ENCODE measurements around the gene ST6GALNAC4.

The ST6GALNAC4 gene

DNA sequence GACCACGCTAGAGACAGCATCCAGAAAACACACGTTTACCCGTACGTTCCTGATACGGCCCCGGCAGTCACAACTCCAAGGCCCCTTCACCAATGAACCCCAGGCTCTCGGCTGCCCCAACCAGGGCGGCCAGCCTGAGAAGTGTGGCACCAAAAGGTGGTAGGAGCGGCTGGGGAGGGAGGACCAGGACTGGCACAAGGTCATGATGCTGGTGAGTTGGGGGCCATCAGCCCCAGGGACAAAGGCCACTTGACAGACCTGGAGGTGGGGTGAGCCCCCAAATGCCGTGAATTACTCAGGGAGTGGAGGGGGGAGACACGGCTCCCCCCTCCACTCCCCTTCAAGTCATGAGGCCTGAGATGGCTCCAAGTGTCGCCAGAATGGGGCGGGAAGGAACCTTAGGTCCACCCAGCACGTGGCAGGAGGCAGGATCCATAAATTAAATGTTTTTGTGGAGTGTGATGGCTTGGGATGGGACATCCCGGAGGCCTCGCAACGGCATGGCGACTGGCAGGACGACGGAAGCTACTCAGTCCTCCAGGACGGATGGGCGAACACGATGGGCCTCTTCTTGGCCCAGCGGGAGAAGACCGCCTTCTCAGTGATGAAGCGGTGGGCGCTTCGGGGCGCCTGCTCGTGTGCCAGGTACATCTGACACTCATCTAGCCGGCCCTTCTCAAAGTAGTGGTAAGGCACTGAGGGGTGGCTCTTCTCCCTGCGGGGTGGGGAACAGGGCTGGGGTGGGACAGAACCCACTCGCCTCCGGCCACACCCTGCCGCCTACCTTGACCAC, 8.8 kb downstream of the ST6GALNAC4 start:
- H3K27me3 ChIP-seq (replicated peaks in 2 of 5; ENCODE audit: control insufficient read depth in 4 of 5, insufficient read depth in 5 of 5, low read length in 4 of 5): no peaks in the 10 kb centered on the region
- H3K9me3 ChIP-seq (ENCODE audit: control extremely low read depth in 1 of 5, control insufficient read depth in 4 of 5, insufficient read depth in 2 of 5, low read depth in 1 of 5, low read length in 4 of 5): no peaks in the 10 kb centered on the region
- no peak overlapping the region for H3K4me3 ChIP-seq (ENCODE audit: control insufficient read depth in 1 of 7, extremely low read depth in 1 of 7, insufficient read depth in 4 of 7, low read depth in 2 of 7, low read length in 6 of 7)
- WGBS (ENCODE audit: insufficient coverage): 89% methylated on average over 25 of the region's 35 CpGs
- ChIA-PET POLR2A (no interaction called here), CTCF (interaction anchor here (1.1 kb wide), 1 partner anchor 14 kb away, joined by 3 read pairs; no protein-coding TSS in a partner anchor)
- H3K27ac ChIP-seq (ENCODE audit: insufficient read depth in 1 of 2, low read depth in 1 of 2, low read length in 2 of 2, poor library complexity in 1 of 2, severe bottlenecking in 2 of 2): no peak overlapping the region
- peaks cover 9 to 53% (median 43%) of the 10 kb centered on the region in 4 experiments for H3K4me1 ChIP-seq (ENCODE audit: control extremely low read depth in 1 of 4, control insufficient read depth in 4 of 4, insufficient read depth in 4 of 4, low read length in 3 of 4)
- no peak for DNase-seq
- H3K36me3 ChIP-seq (ENCODE audit: control insufficient read depth in 4 of 4, insufficient read depth in 4 of 4, low read length in 3 of 4): peaks cover 3 to 42% (median 21%) of the 10 kb centered on the region in 4 experiments

DNA sequence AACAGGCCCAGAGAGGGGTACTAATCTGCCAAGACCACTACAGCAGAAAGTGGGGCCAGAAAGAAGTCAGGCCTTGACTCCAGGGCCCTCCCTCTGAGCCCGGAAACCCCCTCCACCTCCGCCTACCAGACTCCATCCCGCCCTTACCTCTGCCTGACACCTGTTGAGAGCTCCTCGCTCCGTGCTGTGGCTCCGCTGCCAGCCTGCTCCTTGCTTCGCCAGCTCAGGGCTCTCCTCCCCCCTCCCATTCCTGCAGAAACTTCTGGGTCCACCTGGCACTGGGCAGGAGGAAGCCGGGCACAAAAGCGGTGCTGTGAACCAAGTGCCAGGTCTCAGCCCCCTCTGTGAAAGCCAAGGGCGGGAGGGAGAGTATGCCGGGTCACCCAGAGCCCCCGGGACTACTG, 11.1 kb downstream of the ST6GALNAC4 start:
- Histone ChIP-seq H3K9me3 (ENCODE audit: control extremely low read depth in 1 of 5, control insufficient read depth in 4 of 5, insufficient read depth in 2 of 5, low read depth in 1 of 5, low read length in 4 of 5) (no peaks in the 10 kb centered on the region), H3K4me3 (ENCODE audit: control insufficient read depth in 1 of 7, extremely low read depth in 1 of 7, insufficient read depth in 4 of 7, low read depth in 2 of 7, low read length in 6 of 7) (peak overlapping the region in 1 of 7 experiments; percentile 37), H3K4me1 (ENCODE audit: control extremely low read depth in 1 of 4, control insufficient read depth in 4 of 4, insufficient read depth in 4 of 4, low read length in 3 of 4) (peaks cover 9 to 52% (median 44%) of the 10 kb centered on the region in 4 experiments), H3K27me3 (replicated peaks in 2 of 5; ENCODE audit: control insufficient read depth in 4 of 5, insufficient read depth in 5 of 5, low read length in 4 of 5) (no peaks in the 10 kb centered on the region), H3K27ac (ENCODE audit: insufficient read depth in 1 of 2, low read depth in 1 of 2, low read length in 2 of 2, poor library complexity in 1 of 2, severe bottlenecking in 2 of 2) (peak overlapping the region; percentile 62 to 79), H3K36me3 (ENCODE audit: control insufficient read depth in 4 of 4, insufficient read depth in 4 of 4, low read length in 3 of 4) (peaks cover 2 to 22% (median 9%) of the 10 kb centered on the region in 4 experiments)
- DNase-seq: no peak
- ChIA-PET POLR2A (interaction anchor here (1.5 kb wide), 1 partner anchor 23 kb away, joined by 5 read pairs; no protein-coding TSS in a partner anchor), CTCF (interaction anchor here (1.2 to 1.6 kb wide), 3 partner anchors 10 to 36 kb away, joined by 3 to 12 read pairs (median 4); no protein-coding TSS in a partner anchor)
- WGBS (ENCODE audit: insufficient coverage): 83% methylated on average over 7 of the region's 12 CpGs

DNA sequence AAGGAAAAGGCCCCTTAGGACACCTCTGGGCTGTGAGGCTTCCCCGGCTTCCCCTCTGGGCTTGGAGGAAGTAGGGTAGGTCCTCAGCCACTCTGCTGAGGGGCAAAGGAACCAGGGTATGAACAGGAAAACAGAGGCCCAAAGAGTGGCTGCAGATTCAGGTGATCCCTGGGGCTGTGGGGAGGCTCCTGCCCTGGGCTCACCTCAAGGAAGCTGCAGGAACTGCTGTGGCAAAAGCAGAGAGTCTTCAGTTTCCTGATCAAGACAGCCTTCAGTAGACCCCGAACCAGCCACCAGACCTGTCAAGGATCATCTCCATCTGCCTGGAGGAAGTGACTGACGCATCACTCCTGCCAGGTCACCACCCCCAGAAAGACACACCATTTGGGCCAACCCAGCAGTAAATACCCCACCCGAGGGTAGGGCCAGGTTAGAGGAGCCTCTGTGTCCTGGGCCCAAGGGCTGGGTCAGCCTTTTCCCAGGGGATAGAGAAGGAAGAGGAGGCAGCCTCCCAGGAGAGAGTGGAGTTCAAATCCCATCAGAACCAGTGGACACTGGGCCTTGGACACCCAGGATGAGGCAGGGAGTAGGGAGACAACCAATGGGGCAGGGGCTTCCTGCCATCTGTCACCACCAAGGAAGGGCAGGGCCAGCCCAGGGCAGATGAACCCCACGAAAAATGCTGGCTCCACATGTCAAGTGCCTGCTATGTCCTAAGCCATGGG, 11.7 kb downstream of the ST6GALNAC4 start:
- ChIA-PET POLR2A (interaction anchor here (1.5 kb wide), 1 partner anchor 22 kb away, joined by 5 read pairs; no protein-coding TSS in a partner anchor), CTCF (interaction anchor here (1.0 to 2.2 kb wide), 7 partner anchors 10 to 35 kb away, joined by 3 to 12 read pairs (median 3); partner anchors contain the start of gene ST6GALNAC4)
- Histone ChIP-seq H3K9me3 (ENCODE audit: control extremely low read depth in 1 of 5, control insufficient read depth in 4 of 5, insufficient read depth in 2 of 5, low read depth in 1 of 5, low read length in 4 of 5) (no peaks in the 10 kb centered on the region), H3K4me3 (ENCODE audit: control insufficient read depth in 1 of 7, extremely low read depth in 1 of 7, insufficient read depth in 4 of 7, low read depth in 2 of 7, low read length in 6 of 7) (peak overlapping the region in 4 of 7 experiments; percentile 13 to 49 (median 36)), H3K4me1 (ENCODE audit: control extremely low read depth in 1 of 4, control insufficient read depth in 4 of 4, insufficient read depth in 4 of 4, low read length in 3 of 4) (peaks cover 9 to 54% (median 44%) of the 10 kb centered on the region in 4 experiments), H3K27me3 (replicated peaks in 2 of 5; ENCODE audit: control insufficient read depth in 4 of 5, insufficient read depth in 5 of 5, low read length in 4 of 5) (no peaks in the 10 kb centered on the region), H3K36me3 (ENCODE audit: control insufficient read depth in 4 of 4, insufficient read depth in 4 of 4, low read length in 3 of 4) (peaks cover 2 to 19% (median 6%) of the 10 kb centered on the region in 4 experiments), H3K27ac (ENCODE audit: insufficient read depth in 1 of 2, low read depth in 1 of 2, low read length in 2 of 2, poor library complexity in 1 of 2, severe bottlenecking in 2 of 2) (peak overlapping the region; percentile 62 to 79)
- WGBS (ENCODE audit: insufficient coverage): 30% methylated on average over 4 of the region's 5 CpGs
- peak in 2 of 3 donors; percentile 57 to 66 for DNase-seq

DNA sequence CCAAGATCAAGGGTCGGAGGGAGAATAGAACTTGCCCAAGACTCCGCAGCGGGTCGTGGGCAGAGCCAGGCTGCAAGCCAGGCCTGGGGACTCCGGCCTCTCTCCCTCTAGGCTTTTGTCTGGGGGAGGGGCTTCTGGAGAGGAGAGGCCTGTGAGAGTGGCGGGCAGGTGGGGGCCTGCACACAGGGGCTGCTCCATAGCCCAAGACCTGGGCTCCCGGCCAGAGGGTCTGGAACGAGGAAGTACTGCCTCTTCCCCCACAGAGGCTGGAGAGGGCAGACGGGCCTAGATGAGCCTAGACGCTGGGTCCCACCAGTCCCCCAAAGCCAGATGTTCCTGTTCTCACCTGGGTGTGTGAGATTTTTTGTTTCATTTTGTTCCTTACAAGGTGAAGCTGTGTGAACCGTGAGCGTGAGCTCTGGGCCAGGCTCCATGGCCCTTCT, 12.3 kb downstream of the ST6GALNAC4 start:
- peak overlapping the region in 4 of 7 experiments; percentile 0 to 49 (median 25) for H3K4me3 ChIP-seq (ENCODE audit: control insufficient read depth in 1 of 7, extremely low read depth in 1 of 7, insufficient read depth in 4 of 7, low read depth in 2 of 7, low read length in 6 of 7)
- H3K9me3 ChIP-seq (ENCODE audit: control extremely low read depth in 1 of 5, control insufficient read depth in 4 of 5, insufficient read depth in 2 of 5, low read depth in 1 of 5, low read length in 4 of 5): no peaks in the 10 kb centered on the region
- 6% methylated on average over 7 of the region's 12 CpGs for WGBS (ENCODE audit: insufficient coverage)
- H3K27ac ChIP-seq (ENCODE audit: insufficient read depth in 1 of 2, low read depth in 1 of 2, low read length in 2 of 2, poor library complexity in 1 of 2, severe bottlenecking in 2 of 2): peak overlapping the region; percentile 62 to 79
- H3K27me3 ChIP-seq (replicated peaks in 2 of 5; ENCODE audit: control insufficient read depth in 4 of 5, insufficient read depth in 5 of 5, low read length in 4 of 5): no peaks in the 10 kb centered on the region
- H3K4me1 ChIP-seq (ENCODE audit: control extremely low read depth in 1 of 4, control insufficient read depth in 4 of 4, insufficient read depth in 4 of 4, low read length in 3 of 4): peaks cover 9 to 57% (median 49%) of the 10 kb centered on the region in 4 experiments
- CTCF ChIA-PET: interaction anchor here (0.6 to 2.2 kb wide), 6 partner anchors 10 to 43 kb away, joined by 3 to 8 read pairs (median 3); partner anchors contain the start of gene ST6GALNAC4
- DNase-seq: peak in 2 of 3 donors; percentile 61 to 70
- POLR2A ChIA-PET: no interaction called here
- H3K36me3 ChIP-seq (ENCODE audit: control insufficient read depth in 4 of 4, insufficient read depth in 4 of 4, low read length in 3 of 4): peaks cover 2 to 13% (median 5%) of the 10 kb centered on the region in 4 experiments

DNA sequence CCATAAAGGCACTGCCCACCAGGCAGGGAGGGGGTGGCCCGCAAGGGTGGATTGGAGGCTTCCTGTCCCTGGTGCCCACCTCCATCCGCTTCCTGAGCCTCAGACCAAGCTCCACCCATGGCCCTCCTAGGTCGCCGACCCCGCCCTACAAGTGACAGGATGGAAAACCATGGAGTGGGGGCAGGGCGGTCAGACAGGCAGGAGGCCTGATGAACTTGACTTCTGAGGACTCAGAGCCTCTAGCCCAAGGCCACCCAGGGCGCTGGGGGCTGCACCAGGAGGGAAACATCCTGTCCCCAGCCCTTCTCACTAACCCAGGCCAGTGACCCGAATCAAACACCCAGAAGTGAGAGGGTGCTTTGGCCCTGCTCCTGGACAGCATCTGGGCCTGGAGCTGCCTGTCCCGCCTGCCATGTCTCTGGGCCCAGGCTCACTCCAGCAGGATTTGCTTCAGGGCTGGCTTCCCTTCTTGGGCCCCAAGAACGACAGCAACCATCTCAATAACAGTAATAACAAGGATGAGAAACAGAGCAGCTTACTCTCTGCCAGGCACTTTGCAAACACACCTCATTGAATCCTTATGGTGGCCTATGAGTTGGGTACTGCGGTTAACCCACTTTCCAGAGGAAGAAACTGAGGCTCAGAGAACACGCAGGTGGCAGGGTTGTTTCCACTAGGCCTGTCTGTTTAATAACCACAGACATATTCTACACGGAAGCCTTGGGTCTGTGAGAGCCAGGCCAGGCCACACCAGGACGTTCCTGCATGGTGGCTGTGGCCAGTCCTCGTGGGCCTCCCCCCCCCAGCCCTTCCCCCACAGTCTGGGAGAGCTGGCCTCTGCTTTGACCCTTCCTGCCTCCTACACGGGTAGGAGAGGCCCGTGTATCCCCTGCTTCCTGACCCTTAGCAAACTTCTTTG, 13.0 kb downstream of the ST6GALNAC4 start:
- DNase-seq: peak in 2 of 3 donors; percentile 56 to 67
- Histone ChIP-seq H3K36me3 (ENCODE audit: control insufficient read depth in 4 of 4, insufficient read depth in 4 of 4, low read length in 3 of 4) (peaks cover 2 to 11% (median 5%) of the 10 kb centered on the region in 4 experiments), H3K4me1 (ENCODE audit: control extremely low read depth in 1 of 4, control insufficient read depth in 4 of 4, insufficient read depth in 4 of 4, low read length in 3 of 4) (peaks cover 9 to 58% (median 52%) of the 10 kb centered on the region in 4 experiments), H3K9me3 (ENCODE audit: control extremely low read depth in 1 of 5, control insufficient read depth in 4 of 5, insufficient read depth in 2 of 5, low read depth in 1 of 5, low read length in 4 of 5) (no peaks in the 10 kb centered on the region), H3K27me3 (replicated peaks in 2 of 5; ENCODE audit: control insufficient read depth in 4 of 5, insufficient read depth in 5 of 5, low read length in 4 of 5) (no peaks in the 10 kb centered on the region), H3K4me3 (ENCODE audit: control insufficient read depth in 1 of 7, extremely low read depth in 1 of 7, insufficient read depth in 4 of 7, low read depth in 2 of 7, low read length in 6 of 7) (peak overlapping the region in 4 of 7 experiments; percentile 34 to 59 (median 43)), H3K27ac (ENCODE audit: insufficient read depth in 1 of 2, low read depth in 1 of 2, low read length in 2 of 2, poor library complexity in 1 of 2, severe bottlenecking in 2 of 2) (peak overlapping the region; percentile 62 to 79)
- WGBS (ENCODE audit: insufficient coverage): 21% methylated on average over 13 of the region's 17 CpGs
- ChIA-PET POLR2A (interaction anchor here (0.6 to 1.7 kb wide), 2 partner anchors 12 to 19 kb away, joined by 3 to 7 read pairs; no protein-coding TSS in a partner anchor), CTCF (interaction anchor here (0.6 to 2.2 kb wide), 6 partner anchors 9 to 42 kb away, joined by 3 to 8 read pairs (median 3); partner anchors contain the start of gene ST6GALNAC4)

Data from common myeloid progenitor, CD34-positive (primary cell).